Fibroblast of pulmonary artery (primary cell): ENCODE measurements around the gene CCDC34.

Experiments
- DNase-seq: peaks from one replicate; pipeline ENCODE4 v3.0.0-alpha.2; 2010; ENCODE audit warnings: low read depth
- H3K4me3 ChIP-seq: replicated peaks from 2 replicates; pipeline ENCODE4 v1.5.1; 2011; ENCODE audit warnings: low read depth, mild to moderate bottlenecking, control low read depth, low read length, moderate library complexity
- TF ChIP-seq, protein P1 (sequence below): IDR thresholded peaks from 2 replicates; pipeline ENCODE4 v1.5.1; 2011; ENCODE audit warnings: mild to moderate bottlenecking, control low read depth, low read length, inconsistent platforms; ENCODE audit errors: missing control alignments

The CCDC34 gene

DNA sequence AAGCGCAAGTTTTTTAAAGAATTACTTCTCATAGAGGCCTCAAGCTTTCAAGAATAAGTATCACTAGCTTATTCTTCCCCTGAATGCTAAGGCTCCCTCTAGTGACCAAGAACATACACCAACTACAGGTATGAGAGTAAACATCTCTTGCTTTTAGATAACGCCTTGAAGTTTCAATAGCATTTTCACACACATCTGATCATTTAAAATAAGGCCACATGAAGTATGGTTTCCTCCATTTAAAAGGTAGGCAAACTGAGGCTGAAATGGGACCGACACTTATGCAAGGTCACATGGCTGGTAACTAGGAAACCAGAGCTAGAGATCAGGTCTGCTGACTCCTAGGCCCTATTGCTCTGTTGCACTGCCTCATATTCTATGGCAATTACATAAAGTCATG is 66.5 kb downstream of the CCDC34 start:
- TF ChIP-seq, protein P1, sequence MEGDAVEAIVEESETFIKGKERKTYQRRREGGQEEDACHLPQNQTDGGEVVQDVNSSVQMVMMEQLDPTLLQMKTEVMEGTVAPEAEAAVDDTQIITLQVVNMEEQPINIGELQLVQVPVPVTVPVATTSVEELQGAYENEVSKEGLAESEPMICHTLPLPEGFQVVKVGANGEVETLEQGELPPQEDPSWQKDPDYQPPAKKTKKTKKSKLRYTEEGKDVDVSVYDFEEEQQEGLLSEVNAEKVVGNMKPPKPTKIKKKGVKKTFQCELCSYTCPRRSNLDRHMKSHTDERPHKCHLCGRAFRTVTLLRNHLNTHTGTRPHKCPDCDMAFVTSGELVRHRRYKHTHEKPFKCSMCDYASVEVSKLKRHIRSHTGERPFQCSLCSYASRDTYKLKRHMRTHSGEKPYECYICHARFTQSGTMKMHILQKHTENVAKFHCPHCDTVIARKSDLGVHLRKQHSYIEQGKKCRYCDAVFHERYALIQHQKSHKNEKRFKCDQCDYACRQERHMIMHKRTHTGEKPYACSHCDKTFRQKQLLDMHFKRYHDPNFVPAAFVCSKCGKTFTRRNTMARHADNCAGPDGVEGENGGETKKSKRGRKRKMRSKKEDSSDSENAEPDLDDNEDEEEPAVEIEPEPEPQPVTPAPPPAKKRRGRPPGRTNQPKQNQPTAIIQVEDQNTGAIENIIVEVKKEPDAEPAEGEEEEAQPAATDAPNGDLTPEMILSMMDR, result peak; percentile 93
- no peak overlapping the region for H3K4me3 ChIP-seq
- peak; percentile 79 for DNase-seq

DNA sequence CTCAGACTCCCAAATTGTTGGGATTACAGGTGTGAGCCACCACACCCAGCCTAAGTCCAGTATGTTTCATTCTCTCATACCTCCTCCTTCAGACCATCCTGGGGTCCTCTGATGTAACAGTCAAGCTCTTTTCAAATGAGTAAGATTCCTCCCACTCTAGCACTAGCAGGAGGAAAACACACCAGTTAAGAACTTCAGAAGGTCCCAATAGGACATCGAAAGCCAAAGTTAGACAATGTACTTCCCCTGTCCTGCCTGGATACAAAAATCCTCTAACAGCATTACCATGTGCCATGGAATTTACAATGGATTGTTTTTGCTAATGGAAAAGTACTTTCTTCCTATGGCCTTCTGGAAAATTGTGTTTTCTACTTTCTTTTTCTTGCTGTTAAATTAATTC is 67.1 kb downstream of the CCDC34 start:
- no peak for DNase-seq
- TF ChIP-seq, protein P1, result no peak

DNA sequence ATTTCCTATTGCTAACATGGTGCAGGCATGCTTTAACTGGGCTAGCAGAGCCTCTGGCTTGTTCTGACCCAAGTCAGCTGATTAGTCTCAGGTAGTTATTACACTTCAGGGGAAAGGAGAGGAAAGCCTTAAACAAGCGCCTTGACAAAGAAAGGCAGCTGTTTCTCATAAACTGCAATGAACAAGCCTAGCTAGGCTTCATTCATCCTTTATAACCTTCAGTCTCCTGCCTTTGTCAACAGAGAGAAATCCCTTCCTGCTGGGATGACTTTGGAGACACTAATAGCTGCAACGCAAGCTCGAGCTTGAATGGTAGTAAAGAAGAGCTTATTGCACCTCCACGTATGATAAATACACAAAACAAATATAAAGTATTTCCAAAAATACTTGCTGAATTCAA is 68.4 kb downstream of the CCDC34 start:
- H3K4me3 ChIP-seq, result no peak overlapping the region
- TF ChIP-seq, protein P1, result no peak
- no peak for DNase-seq

More for the DNA sequence above, 67.1 kb downstream of the CCDC34 start:
- no peak overlapping the region for H3K4me3 ChIP-seq

DNA sequence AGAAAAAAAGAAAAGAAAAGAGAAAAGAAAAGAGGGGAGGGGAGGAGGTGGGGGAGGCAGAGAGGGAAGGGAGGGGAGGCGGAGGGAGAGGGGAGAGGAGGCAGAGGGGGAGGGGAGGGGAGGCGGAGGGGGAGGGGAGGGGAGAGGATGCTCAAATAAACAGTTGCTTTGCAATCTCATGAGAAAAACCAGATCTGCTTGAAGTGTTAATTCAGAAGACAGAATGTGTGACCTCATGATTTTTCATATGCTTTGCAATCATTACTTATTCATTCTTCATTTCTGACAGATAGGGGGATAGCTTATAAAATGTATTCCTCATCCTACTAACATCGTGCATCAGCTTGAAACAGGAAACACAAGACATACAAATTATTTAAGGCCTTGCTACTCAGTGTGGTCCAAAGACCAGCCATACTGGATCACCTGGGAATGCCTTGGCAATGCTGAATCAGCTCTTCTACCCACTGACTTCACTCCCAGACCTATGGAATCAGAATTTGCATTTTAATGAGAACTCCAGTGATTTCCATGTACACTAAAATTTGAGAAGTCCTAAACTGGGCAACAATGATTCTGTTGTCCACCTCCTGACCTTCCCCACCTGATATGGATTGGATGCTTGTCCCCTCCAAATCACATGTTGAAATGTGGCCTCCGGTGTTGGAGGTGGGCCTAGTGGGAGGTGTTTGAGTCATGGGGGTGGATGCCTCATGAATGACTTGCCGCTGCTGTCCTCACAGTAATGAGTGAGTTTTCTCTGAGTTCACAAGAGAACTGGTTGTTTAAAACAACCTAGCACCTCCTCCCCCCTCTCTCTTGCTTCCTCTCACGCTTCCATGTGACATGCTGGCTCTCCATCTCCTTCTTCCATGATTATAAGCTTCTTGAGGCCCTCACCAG is 69.2 kb downstream of the CCDC34 start:
- TF ChIP-seq, protein P1, result no peak
- H3K4me3 ChIP-seq, result no peak overlapping the region
- peak; percentile 22 for DNase-seq

DNA sequence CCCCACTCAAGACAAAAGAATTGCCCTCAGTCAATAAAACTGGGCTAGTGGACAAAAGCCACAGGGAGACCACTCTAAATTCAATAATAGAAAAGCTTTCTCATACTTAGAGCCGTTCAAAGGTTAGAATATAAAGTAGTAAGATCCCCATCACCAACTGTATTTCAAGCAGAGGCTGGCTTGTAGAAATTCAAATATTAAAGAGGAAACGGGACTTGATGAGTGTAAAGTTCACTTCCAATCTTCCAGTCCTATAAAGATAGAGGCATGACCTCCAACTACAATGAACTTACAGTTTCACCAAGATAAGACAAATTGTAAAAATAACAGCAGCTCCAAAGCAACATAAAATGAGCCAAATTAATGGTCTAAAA is 70.4 kb downstream of the CCDC34 start:
- TF ChIP-seq, protein P1, result no peak
- H3K4me3 ChIP-seq, result no peak overlapping the region

DNA sequence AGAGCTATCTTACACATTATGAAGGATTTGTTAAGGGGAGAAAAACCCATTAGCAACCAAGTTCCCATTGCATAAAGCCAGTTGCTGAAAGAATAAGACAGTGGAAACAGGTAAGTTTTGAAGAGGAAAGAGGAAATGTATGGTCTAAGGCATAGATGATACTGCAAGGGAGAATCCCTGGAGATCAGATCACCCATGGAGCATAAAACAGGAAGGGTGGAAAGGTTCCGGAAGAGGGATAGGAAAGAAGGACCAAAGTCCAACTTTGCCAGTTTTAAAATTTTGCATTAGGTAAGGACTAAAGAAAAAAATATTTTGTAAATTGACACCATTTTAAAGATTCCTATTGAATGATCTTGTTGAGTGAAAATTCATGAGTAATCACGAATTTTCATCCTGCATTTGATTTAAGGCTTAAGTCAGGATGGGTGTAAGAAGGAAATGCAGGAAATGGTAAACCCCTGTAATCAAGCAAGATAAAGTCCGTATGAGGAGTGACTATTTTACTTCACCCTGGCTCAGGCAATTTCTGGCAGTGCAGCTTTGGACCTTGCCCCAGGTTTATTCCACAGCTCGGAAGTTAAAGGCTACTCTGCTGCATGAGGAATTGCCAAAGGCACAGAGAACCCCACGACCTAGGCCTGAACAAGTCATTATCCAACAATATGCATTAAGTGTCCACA is 70.9 kb downstream of the CCDC34 start:
- TF ChIP-seq, protein P1, result no peak
- H3K4me3 ChIP-seq, result no peak overlapping the region
- DNase-seq, result no peak

More for the DNA sequence above, 70.4 kb downstream of the CCDC34 start:
- no peak for DNase-seq
